SK-N-SH (cell line): ENCODE results near the gene C1QTNF9. TPM values are rescaled to one million over a fixed set of nuclear protein-coding genes. Genes with fewer than 3 reads are reported as not detected.
"Not testable (repeated sequence)": the region's sequence is repeated elsewhere in the genome, so short reads cannot be mapped to it uniquely, and the experiment has no call there.

Experiments
- CTCF ChIA-PET: fragments of 300-600, 350-600 bp; formaldehyde crosslinking; extraction: SDS; loops from one replicate; lab custom pipeline; 2021; lab: Yijun Ruan, JAX
- POLR2A ChIA-PET: fragments of 350-600 bp; sonication (Branson Sonifier 250); formaldehyde crosslinking; extraction: SDS; loops from one replicate; lab custom pipeline; 2020; ENCODE audit warnings: antibody characterized with exemption, inconsistent platforms; lab: Yijun Ruan, JAX
- DNase-seq: peaks from one replicate; pipeline ENCODE4 v3.0.0; 2012
- H2AFZ ChIP-seq: fragments of 200-600 bp; sonication (generic); 2 replicates; pipeline ENCODE4 v1.8.1; 2016; ENCODE audit warnings: antibody characterized with exemption, mild to moderate bottlenecking, low read depth
- H3F3A ChIP-seq: fragments of 200-600 bp; sonication (generic); replicated peaks from 2 replicates; pipeline ENCODE3; 2016; ENCODE audit warnings: antibody characterized with exemption, mild to moderate bottlenecking; ENCODE audit not compliant: insufficient read depth
- H3K27ac ChIP-seq, 2 experiments: fragments of 200-500 bp in 1 of 2; fragments of 200-600 bp in 1 of 2; sonication (Bioruptor generic) in 1 of 2; sonication (generic), shearing (Covaris generic) in 1 of 2; 2 replicates each; pipeline versions ENCODE4 v1.5.1 to v1.6.1; 2014 to 2016; ENCODE audit warnings: low read depth in 2 of 2, inconsistent platforms in 1 of 2, low read length in 1 of 2, mild to moderate bottlenecking in 1 of 2, mixed read lengths in 1 of 2
- H3K27me3 ChIP-seq: fragments of 200-600 bp; sonication (generic), shearing (Covaris generic); 2 replicates; pipeline ENCODE4 v1.6.1; 2016; ENCODE audit warnings: mixed run types; ENCODE audit not compliant: insufficient read depth
- H3K36me3 ChIP-seq, 2 experiments: fragments of 200-500 bp in 1 of 2; fragments of 200-600 bp in 1 of 2; sonication (Bioruptor generic) in 1 of 2; sonication (generic) in 1 of 2; replicated peaks in 1 of 2; 2 replicates each; pipeline versions ENCODE3 to v1.5.1; 2014 to 2016; ENCODE audit warnings: low read length in 1 of 2, mild to moderate bottlenecking in 1 of 2; ENCODE audit not compliant: insufficient read depth in 2 of 2, control insufficient read depth in 1 of 2
- H3K4me1 ChIP-seq, 2 experiments: fragments of 200-500 bp in 1 of 2; fragments of 200-600 bp in 1 of 2; sonication (Bioruptor generic) in 1 of 2; sonication (generic), shearing (Covaris generic) in 1 of 2; 2 replicates each; pipeline versions ENCODE4 v1.5.1 to v1.6.1; 2014 to 2016; ENCODE audit warnings: low read depth in 1 of 2, low read length in 1 of 2, mixed run types in 1 of 2; ENCODE audit not compliant: insufficient read depth in 2 of 2, control insufficient read depth in 1 of 2
- H3K4me2 ChIP-seq: fragments of 200-600 bp; sonication (generic), shearing (Covaris generic); 2 replicates; pipeline ENCODE4 v1.6.1; 2017; ENCODE audit warnings: mixed run types
- H3K4me3 ChIP-seq, 2 experiments: fragments of 200-500 bp in 1 of 2; fragments of 200-600 bp in 1 of 2; sonication (Bioruptor generic) in 1 of 2; sonication (generic), shearing (Covaris generic) in 1 of 2; 2 replicates each; pipeline versions ENCODE4 v1.5.1 to v1.8.1; 2014 to 2016; ENCODE audit warnings: low read depth in 2 of 2, inconsistent platforms in 1 of 2, low read length in 1 of 2, mild to moderate bottlenecking in 1 of 2, mixed read lengths in 1 of 2, moderate library complexity in 1 of 2
- H3K79me2 ChIP-seq: fragments of 200-600 bp; sonication (generic); 2 replicates; pipeline ENCODE4 v1.8.1; 2017; ENCODE audit warnings: mild to moderate bottlenecking; ENCODE audit not compliant: insufficient read depth
- H3K9ac ChIP-seq: fragments of 200-600 bp; sonication (generic); 2 replicates; pipeline ENCODE4 v1.6.1; 2017; ENCODE audit warnings: mixed run types
- H3K9me2 ChIP-seq: fragments of 200-600 bp; sonication (generic); 2 replicates; pipeline ENCODE4 v1.6.1; 2017; ENCODE audit warnings: mixed run types
- H3K9me3 ChIP-seq: fragments of 200-600 bp; sonication (generic); 2 replicates; pipeline ENCODE4 v1.6.1; 2017; ENCODE audit warnings: mixed run types, mild to moderate bottlenecking, moderate library complexity
- H4K20me1 ChIP-seq: fragments of 200-600 bp; sonication (generic); 2 replicates; pipeline ENCODE4 v1.6.1; 2017; ENCODE audit warnings: mild to moderate bottlenecking, mixed run types; ENCODE audit not compliant: insufficient read depth
- CHD2 ChIP-seq: fragments of 150-350 bp; IDR thresholded peaks from 2 replicates; pipeline ENCODE4 v1.6.1; 2018; ENCODE audit warnings: low read length; ENCODE audit not compliant: partially characterized antibody
- ELF1 ChIP-seq: IDR thresholded peaks from 2 replicates; pipeline ENCODE4 v1.4.0; 2012
- EP300 ChIP-seq, 2 experiments: IDR thresholded peaks; 2 replicates each; pipeline versions ENCODE4 v1.4.0 to v1.6.1; 2012; ENCODE audit warnings: borderline replicate concordance in 1 of 2, low read depth in 1 of 2, low read length in 1 of 2
- EZH2phosphoT487 ChIP-seq: fragments of 200-600 bp; sonication (generic); IDR thresholded peaks from 2 replicates; pipeline ENCODE4 v1.6.1; 2017; ENCODE audit warnings: low read depth, mixed run types, mild to moderate bottlenecking, antibody characterized with exemption, moderate library complexity, borderline replicate concordance
- FOXM1 ChIP-seq: IDR thresholded peaks from 2 replicates; pipeline ENCODE4 v1.4.0; 2012; ENCODE audit warnings: low read depth, mild to moderate bottlenecking
- GABPA ChIP-seq: IDR thresholded peaks from 2 replicates; pipeline ENCODE4 v1.4.0; 2012; ENCODE audit warnings: low read depth, mild to moderate bottlenecking
- JUND ChIP-seq: IDR thresholded peaks from 2 replicates; pipeline ENCODE4 v1.4.0; 2012
- MEF2A ChIP-seq: IDR thresholded peaks from 2 replicates; pipeline ENCODE4 v1.4.0; 2012; ENCODE audit warnings: low read depth, borderline replicate concordance
- MXI1 ChIP-seq: IDR thresholded peaks from 2 replicates; pipeline ENCODE4 v1.6.1; 2012; ENCODE audit warnings: mild to moderate bottlenecking, low read depth, low read length, improper control_type of control experiment
- NFIC ChIP-seq: IDR thresholded peaks from 2 replicates; pipeline ENCODE4 v1.4.0; 2012; ENCODE audit warnings: borderline replicate concordance
- RAD21 ChIP-seq: IDR thresholded peaks from 2 replicates; pipeline ENCODE4 v1.6.1; 2012; ENCODE audit warnings: mild to moderate bottlenecking, low read length
- RCOR1 ChIP-seq: fragments of 150-350 bp; IDR thresholded peaks from 2 replicates; pipeline ENCODE4 v1.6.1; 2017; ENCODE audit warnings: antibody characterized with exemption, low read length
- RXRA ChIP-seq: IDR thresholded peaks from 2 replicates; pipeline ENCODE4 v1.4.0; 2012; ENCODE audit warnings: low read depth, mild to moderate bottlenecking, borderline replicate concordance
- TCF12 ChIP-seq: IDR thresholded peaks from 2 replicates; pipeline ENCODE4 v1.4.0; 2012
- YY1 ChIP-seq: IDR thresholded peaks from 2 replicates; pipeline ENCODE4 v1.4.0; 2012; ENCODE audit warnings: low read depth, mild to moderate bottlenecking
- WGBS: methylation state at CpG from one replicate; pipeline ENCODE4 v1.1.6; 2017; ENCODE audit warnings: low lambda C conversion rate; 5-methylcytosine and 5-hydroxymethylcytosine counted together
- polyA plus RNA-seq, 3 experiments: library from polyadenylated mRNA; depleted of rRNA; stranded (reverse); fragments of >200 nt; gene quantifications; 2 replicates each; pipeline ENCODE4 v1.2.3, GENCODE V29; 2012
- TF ChIP-seq, protein P1 (sequence below): IDR thresholded peaks from 2 replicates; pipeline ENCODE4 v1.4.0; 2012; ENCODE audit warnings: low read depth, borderline replicate concordance
- TF ChIP-seq, protein P2 (sequence below): IDR thresholded peaks from 2 replicates; pipeline ENCODE4 v1.6.1; 2012; ENCODE audit warnings: mild to moderate bottlenecking, low read depth, low read length, moderate library complexity
- TF ChIP-seq, protein P3 (sequence below): IDR thresholded peaks from 2 replicates; pipeline ENCODE4; 2012

C1QTNF9 gene
- polyA plus RNA-seq, 1 of the 3 experiments (the other 2 are of a cell fraction), result not detected

DNA sequence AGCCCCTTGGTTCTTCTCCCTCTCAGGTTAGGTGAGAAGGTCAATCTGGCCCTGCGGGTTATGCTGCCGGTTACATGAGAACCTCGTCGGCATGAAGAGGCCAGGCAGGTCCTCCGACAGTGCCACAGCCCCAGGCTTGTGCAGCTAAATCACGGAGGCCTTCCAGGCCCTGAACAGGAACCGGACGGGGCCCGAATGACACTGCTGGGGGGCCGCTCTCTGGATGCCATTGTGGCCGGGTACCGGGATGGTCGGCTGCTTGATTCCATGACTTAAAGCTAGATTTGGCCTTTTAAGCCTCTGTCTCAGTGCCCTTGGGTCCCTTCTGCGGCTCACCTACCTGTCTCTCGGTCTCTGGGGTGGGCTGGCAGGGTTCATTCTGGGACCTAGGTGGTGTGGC, 48.4 kb downstream of the C1QTNF9 start (continued):
- TF ChIP-seq RAD21 (no peak), ELF1 (no peak), EP300 (IDR thresholded peaks at IDR 0.05; ENCODE audit: borderline replicate concordance in 1 of 2, low read depth in 1 of 2, low read length in 1 of 2) (no peak), JUND (no peak), MXI1 (no peak), CHD2 (no peak), FOXM1 (no peak), NFIC (no peak), RXRA (no peak)

DNA sequence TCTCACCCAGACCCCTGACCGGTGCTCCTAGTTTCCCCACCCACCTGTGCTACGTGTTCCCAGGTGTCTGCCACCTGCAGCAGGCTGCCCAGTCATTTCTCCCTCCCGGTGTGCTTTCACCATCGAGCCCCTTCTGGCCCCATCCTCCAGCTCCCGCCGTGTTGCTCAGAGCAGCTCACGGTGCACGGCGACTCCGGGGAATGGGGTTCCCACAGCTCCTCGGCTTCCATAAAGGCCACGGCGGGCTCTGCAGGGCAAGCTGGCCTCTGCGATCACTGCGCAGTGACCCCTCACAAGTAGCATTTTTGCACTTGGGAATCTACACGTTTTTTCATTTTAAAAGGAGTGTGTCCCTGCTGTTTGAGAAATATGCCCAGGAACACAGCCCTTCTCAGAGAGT, 49.5 kb downstream of the C1QTNF9 start:
- H3K27me3 ChIP-seq, H3F3A ChIP-seq, H3K9me3 ChIP-seq, H3K36me3 ChIP-seq, H3K4me1 ChIP-seq, H3K4me2 ChIP-seq, H3K4me3 ChIP-seq, H2AFZ ChIP-seq, H3K9ac ChIP-seq, H4K20me1 ChIP-seq, H3K9me2 ChIP-seq, CTCF ChIA-PET, POLR2A ChIA-PET, DNase-seq, H3K27ac ChIP-seq, H3K79me2 ChIP-seq: not testable (repeated sequence)
- 41% methylated on average over 6 of the region's 16 CpGs for WGBS

DNA sequence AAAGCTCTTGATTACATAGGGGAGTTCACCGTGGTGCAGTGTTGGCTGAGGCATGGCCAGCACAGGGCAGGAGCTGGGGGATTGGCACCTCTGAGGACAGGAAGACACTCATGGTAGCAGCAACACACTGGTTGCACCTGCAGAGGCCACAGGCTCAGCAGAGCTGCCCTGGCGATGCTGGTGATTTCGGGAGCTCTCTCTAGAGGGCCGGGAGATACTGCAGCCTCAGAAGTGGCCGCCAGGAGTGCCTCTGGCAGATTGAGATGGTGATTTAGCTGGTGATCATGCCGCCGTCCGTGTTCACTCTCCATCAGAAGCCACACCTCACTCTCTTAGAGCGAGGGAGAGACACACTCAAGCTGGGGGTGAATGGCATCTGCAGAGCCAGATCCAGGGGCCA, 49.9 kb downstream of the C1QTNF9 start:
- H3K4me1 ChIP-seq, H3K79me2 ChIP-seq, POLR2A ChIA-PET, H2AFZ ChIP-seq, H3K27me3 ChIP-seq, CTCF ChIA-PET, H3K4me3 ChIP-seq, H3K4me2 ChIP-seq, H3K9ac ChIP-seq, DNase-seq, H3K27ac ChIP-seq, H4K20me1 ChIP-seq, H3K36me3 ChIP-seq, H3K9me3 ChIP-seq, H3K9me2 ChIP-seq, H3F3A ChIP-seq: not testable (repeated sequence)
- WGBS, result 32% methylated on average over 4 of the region's 9 CpGs

DNA sequence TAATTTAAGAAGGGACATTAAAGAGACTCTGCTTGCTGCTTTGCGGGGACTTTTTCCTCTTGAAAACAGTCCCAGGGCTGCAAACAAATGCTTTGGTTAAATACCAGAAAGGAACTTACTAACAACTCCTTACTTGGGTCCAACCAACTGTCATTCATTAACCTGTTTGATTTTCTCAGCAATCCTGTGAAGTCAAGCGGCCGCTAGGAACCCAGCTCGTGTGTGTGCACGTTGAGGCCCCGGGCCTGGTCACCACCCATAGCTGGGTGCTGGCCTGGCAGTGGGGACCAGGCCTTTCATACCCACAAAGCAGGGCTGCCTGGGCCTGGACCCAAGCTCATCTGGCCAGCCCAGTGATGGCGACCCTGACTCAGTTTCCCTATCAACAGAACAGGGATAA, 50.7 kb downstream of the C1QTNF9 start:
- Histone ChIP-seq H3K36me3 (no peaks in the 10 kb centered on the region), H3K4me3 (no peak overlapping the region), H3K27ac (no peak overlapping the region), H3K27me3 (no peaks in the 10 kb centered on the region), H3F3A (no peaks in the 10 kb centered on the region), H3K9me2 (no peaks in the 10 kb centered on the region), H2AFZ (no peak overlapping the region), H3K9me3 (no peaks in the 10 kb centered on the region), H3K79me2 (no peaks in the 10 kb centered on the region), H3K4me1 (no peaks in the 10 kb centered on the region), H4K20me1 (no peaks in the 10 kb centered on the region), H3K9ac (no peak overlapping the region), H3K4me2 (no peak overlapping the region)
- POLR2A ChIA-PET, result no interaction called here
- 68% methylated on average over 7 of the region's 7 CpGs for WGBS
- no peak for DNase-seq
- CTCF ChIA-PET, result no interaction called here
- no peak for TF ChIP-seq RCOR1
- TF ChIP-seq, protein P1, sequence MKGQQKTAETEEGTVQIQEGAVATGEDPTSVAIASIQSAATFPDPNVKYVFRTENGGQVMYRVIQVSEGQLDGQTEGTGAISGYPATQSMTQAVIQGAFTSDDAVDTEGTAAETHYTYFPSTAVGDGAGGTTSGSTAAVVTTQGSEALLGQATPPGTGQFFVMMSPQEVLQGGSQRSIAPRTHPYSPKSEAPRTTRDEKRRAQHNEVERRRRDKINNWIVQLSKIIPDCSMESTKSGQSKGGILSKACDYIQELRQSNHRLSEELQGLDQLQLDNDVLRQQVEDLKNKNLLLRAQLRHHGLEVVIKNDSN, result no peak
- no peak for TF ChIP-seq YY1
- TF ChIP-seq GABPA, result no peak
- no peak for TF ChIP-seq TCF12
- TF ChIP-seq ELF1, result no peak
- TF ChIP-seq JUND, result no peak
- no peak for TF ChIP-seq MXI1
- TF ChIP-seq FOXM1, result no peak
- TF ChIP-seq EZH2phosphoT487, result no peak
- no peak for TF ChIP-seq MEF2A
- TF ChIP-seq, protein P2, sequence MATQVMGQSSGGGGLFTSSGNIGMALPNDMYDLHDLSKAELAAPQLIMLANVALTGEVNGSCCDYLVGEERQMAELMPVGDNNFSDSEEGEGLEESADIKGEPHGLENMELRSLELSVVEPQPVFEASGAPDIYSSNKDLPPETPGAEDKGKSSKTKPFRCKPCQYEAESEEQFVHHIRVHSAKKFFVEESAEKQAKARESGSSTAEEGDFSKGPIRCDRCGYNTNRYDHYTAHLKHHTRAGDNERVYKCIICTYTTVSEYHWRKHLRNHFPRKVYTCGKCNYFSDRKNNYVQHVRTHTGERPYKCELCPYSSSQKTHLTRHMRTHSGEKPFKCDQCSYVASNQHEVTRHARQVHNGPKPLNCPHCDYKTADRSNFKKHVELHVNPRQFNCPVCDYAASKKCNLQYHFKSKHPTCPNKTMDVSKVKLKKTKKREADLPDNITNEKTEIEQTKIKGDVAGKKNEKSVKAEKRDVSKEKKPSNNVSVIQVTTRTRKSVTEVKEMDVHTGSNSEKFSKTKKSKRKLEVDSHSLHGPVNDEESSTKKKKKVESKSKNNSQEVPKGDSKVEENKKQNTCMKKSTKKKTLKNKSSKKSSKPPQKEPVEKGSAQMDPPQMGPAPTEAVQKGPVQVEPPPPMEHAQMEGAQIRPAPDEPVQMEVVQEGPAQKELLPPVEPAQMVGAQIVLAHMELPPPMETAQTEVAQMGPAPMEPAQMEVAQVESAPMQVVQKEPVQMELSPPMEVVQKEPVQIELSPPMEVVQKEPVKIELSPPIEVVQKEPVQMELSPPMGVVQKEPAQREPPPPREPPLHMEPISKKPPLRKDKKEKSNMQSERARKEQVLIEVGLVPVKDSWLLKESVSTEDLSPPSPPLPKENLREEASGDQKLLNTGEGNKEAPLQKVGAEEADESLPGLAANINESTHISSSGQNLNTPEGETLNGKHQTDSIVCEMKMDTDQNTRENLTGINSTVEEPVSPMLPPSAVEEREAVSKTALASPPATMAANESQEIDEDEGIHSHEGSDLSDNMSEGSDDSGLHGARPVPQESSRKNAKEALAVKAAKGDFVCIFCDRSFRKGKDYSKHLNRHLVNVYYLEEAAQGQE, result no peak
- no peak for TF ChIP-seq RXRA
- TF ChIP-seq, protein P3, sequence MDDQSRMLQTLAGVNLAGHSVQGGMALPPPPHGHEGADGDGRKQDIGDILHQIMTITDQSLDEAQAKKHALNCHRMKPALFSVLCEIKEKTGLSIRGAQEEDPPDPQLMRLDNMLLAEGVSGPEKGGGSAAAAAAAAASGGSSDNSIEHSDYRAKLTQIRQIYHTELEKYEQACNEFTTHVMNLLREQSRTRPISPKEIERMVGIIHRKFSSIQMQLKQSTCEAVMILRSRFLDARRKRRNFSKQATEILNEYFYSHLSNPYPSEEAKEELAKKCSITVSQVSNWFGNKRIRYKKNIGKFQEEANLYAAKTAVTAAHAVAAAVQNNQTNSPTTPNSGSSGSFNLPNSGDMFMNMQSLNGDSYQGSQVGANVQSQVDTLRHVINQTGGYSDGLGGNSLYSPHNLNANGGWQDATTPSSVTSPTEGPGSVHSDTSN, result no peak
